B cell (primary cell): Measurements from ENCODE around the gene MTCL3.

Experiments used
- EZH2 ChIP-seq: IDR thresholded peaks from 2 replicates; pipeline ENCODE4 v1.6.1; 2012; ENCODE audit warnings: borderline replicate concordance, low read depth, mild to moderate bottlenecking, moderate library complexity, low read length; ENCODE audit not compliant: insufficient read depth, poor library complexity, severe bottlenecking
- TF ChIP-seq, protein P1 (sequence below): fragments of 200-600 bp; IDR thresholded peaks from one replicate; pipeline ENCODE4 v1.8.0; 2022; ENCODE audit warnings: antibody characterized with exemption, mild to moderate bottlenecking

- TF ChIP-seq EZH2, result no peak
- TF ChIP-seq, protein P1, sequence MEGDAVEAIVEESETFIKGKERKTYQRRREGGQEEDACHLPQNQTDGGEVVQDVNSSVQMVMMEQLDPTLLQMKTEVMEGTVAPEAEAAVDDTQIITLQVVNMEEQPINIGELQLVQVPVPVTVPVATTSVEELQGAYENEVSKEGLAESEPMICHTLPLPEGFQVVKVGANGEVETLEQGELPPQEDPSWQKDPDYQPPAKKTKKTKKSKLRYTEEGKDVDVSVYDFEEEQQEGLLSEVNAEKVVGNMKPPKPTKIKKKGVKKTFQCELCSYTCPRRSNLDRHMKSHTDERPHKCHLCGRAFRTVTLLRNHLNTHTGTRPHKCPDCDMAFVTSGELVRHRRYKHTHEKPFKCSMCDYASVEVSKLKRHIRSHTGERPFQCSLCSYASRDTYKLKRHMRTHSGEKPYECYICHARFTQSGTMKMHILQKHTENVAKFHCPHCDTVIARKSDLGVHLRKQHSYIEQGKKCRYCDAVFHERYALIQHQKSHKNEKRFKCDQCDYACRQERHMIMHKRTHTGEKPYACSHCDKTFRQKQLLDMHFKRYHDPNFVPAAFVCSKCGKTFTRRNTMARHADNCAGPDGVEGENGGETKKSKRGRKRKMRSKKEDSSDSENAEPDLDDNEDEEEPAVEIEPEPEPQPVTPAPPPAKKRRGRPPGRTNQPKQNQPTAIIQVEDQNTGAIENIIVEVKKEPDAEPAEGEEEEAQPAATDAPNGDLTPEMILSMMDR, result no peak
Observed at GRCh38 chr6:127458817-127459216, 60.3 kb downstream of the MTCL3 start.
